GM19099 (cell line): Measurements from ENCODE around the gene LDHB.

Experiments used
- POLR2A ChIP-seq: IDR thresholded peaks from 3 replicates; pipeline ENCODE4 v1.6.1; 2011; ENCODE audit warnings: low read depth; ENCODE audit not compliant: insufficient read length; ENCODE audit errors: extremely low read depth

LDHB gene

DNA sequence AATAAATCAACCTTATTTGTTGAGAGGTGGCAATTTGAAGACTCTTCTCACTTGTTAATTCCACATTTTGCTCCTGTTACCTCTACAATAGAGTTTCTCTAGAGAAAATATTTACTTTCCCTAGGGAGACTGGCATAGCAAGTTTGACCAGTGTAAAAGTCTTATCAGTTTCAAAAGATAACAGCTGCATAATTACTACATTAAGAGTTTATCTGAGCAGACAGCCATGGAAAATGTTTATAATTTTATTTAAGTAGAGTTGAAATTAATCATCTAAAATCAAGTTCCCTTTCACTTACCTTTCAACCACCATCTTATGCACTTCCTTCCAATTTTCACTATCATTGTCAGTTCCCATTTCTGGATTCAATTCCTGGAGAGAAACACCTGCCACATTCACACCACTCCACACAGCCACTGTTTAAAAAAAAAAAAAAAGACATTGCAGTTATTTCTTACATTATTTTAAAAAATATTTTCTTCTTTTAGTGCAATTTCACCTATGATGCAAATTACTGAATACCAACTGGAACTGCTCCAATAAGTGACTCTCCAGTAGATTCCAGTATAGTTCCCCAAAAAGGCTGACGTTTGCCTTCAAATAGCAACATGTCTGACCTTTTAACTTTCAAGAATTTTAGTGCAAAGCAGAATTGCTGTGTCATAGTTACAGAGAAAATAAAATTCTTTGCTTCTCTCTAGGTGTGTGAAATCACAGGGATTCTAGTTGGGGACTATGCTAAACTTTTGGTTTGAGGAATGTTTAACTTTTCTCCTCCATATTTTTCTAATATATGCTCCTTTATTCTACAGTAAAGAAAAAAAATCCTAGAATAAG is 19.4 kb downstream of the LDHB start:
- TF ChIP-seq POLR2A = no peak

- no peak for TF ChIP-seq POLR2A
These were observed 23.4 kb downstream of the LDHB start for GRCh38 chr12:21634245-21634644.

DNA sequence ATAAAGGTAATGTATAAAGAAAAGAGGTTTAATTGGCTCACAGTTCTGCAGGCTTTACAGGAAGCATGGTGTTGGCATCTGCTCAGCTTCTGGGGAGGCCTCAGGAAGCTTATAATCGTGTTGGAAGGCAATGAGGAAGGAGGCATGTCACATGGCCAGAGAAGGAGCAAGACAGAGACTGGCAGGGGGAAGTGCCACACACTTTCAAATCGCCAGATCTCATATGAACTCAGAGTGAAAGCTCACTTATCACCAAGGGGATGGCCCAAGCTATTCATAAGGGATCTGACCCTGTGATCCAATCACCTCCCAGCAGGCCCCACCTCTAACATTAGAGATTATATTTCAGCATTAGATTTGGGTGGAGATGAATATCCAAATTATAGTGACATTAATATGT is 26.3 kb downstream of the LDHB start:
- TF ChIP-seq POLR2A = no peak

GRCh38 chr12:21627924-21628323 is 29.7 kb downstream of the LDHB start:
- TF ChIP-seq POLR2A = no peak

GRCh38 chr12:21618566-21618965 is 39.1 kb downstream of the LDHB start:
- TF ChIP-seq POLR2A = no peak

DNA sequence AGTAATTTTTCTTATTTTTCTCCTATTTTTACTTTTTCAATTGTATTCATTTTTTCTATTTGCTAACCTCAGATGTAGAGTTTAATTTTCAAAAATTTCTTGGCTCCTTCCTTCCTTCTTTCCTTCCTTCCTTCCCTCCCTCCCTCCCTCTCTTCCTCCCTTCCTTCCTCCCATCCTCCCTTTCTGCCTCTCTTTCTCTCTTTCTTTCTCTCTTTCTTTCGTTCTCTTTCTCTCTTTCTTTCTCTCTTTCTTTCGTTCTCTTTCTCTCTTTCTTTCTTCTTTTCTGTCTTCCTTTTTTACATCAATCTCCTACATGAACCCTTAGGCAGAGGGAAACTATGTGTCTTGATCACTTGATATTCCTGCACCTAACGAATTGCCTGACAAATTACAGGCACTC is 40.6 kb downstream of the LDHB start:
- TF ChIP-seq POLR2A = no peak

DNA sequence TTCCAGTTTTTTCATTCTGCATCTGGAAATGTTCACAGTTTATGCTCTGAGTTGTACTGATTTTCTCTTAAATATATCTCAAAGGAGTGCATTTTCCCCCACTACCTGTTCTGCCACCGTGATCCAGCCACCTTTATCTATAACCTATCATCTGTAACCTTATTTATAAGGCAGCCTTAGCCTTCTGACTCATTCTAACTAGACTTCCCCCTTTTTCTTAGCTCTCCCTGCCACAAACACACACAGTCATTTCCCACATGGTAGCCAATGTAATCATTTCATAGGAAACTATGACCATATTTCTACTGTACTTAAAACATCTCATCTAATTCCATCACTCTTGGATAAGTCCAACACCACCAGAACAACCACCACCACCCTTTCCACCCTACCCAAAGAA is 42.2 kb downstream of the LDHB start:
- TF ChIP-seq POLR2A = no peak

GRCh38 chr12:21614506-21614905 is 43.1 kb downstream of the LDHB start:
- no peak for TF ChIP-seq POLR2A

DNA sequence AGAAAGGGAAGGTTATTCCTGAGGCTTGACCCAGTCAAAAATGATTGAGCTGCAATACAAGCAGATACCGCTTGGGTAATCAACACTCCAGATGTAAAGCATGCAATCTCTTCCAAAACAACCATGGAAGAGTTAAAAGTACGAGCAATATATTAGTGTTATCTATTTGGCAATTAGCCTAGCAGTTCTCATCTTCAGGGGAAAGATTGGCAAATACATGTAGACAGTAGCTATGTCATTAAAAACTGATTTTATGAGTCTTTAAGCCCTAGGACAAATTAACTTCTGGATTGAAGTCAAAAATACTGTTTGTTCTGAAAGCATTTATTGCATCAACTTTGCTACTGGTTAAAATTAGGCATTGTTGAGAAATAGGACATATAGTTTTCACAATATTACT is 43.7 kb downstream of the LDHB start:
- no peak for TF ChIP-seq POLR2A

- TF ChIP-seq POLR2A = no peak
These were observed 49.4 kb downstream of the LDHB start for GRCh38 chr12:21608196-21608595.

DNA sequence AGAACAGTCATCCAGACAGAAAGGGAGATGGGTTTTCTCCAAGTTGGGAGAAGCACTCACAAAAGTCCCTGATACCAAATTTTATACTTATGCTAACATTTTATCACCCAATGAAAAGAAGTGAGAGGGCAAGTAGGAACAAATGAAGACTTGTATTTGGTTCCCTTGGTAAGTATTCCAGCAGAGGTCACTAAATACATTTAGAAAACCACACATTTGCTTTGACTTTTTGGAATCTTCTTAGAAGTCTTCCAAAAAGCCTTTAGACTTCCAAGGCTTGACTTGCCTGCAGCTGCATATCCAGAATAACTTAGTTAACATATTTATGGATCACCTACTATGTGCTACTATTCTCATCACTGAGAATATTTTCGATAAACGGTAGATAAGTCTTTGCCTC is 49.9 kb downstream of the LDHB start:
- TF ChIP-seq POLR2A = no peak

DNA sequence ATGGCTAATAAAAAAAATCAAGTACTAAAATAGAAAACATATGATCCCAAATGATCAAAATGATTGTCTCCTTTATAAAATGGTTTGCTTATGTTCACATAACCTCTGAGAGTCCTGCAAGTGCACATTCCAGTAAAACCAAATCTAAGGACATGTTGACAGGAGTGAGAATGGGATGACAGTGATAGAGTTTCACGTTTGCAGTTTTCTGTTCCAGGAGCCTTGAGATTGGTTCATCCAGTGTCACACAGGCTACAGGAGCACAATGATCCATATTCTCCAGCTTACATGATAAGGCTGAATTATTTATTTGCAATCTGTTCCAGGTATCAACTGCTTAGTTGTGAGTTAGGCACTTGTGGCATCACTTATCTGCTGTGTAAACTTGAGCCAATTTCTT is 51.5 kb downstream of the LDHB start:
- no peak for TF ChIP-seq POLR2A

- no peak for TF ChIP-seq POLR2A
These were observed 53.2 kb downstream of the LDHB start, which contains the start of gene GYS2 for GRCh38 chr12:21604245-21605101. Gene GYS2, minus strand, starts transcription at chr12:21604847. Its CDS starts 255 bp downstream, at chr12:21604592.

DNA sequence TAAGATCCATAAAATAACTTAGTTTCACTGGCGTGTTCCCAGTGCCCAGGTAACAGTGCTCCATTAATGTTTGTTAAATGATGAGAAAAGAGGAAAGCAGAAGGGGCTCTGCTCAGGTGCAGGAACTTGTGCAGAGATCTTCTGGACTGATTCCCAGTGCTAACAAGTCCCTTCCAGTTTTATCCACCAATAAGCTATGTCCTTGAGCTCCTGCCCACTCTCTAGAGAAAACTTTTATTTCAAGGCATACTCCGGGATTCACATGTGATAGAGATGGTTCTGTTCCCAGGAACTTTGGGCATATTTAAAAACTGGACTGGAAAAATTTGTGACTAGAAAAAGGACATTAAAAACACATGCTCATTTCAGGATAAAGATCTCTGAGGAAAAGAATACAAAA is 54.9 kb downstream of the LDHB start:
- TF ChIP-seq POLR2A = no peak

DNA sequence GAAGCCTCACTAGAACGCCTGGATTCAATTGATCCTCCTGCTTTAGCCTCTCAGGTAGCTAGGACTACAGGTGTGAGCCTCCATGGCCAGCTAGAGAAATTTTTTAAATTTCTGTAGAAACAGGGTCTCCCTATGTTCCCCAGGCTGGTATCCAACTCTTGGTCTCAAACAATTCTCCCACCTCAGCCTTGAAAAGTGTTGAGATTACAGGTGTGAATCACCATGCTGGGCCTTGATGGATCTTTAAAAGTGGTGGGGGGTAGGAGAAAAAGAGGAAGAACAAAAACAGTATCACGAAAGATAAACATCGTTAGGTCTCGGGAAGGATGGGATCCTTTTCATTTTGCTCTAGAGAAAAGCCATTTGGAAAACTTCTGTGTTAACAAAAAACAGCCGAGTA is 57.4 kb downstream of the LDHB start:
- no peak for TF ChIP-seq POLR2A
